Osteocyte (in vitro differentiated cells): ENCODE measurements around the gene C21orf91. TPM values are rescaled to one million over a fixed set of nuclear protein-coding genes. Genes with fewer than 3 reads are reported as not detected.

Source experiments
- DNase-seq: peaks from one replicate; pipeline ENCODE4 v3.0.0; 2021; ENCODE audit warnings: mixed read lengths; ENCODE audit not compliant: unreplicated experiment; ENCODE audit errors: extremely low spot score
- H3K27ac Mint-ChIP-seq: one replicate; pipeline ENCODE4 v1.8.0; 2021; ENCODE audit warnings: mild to moderate bottlenecking, mixed read lengths; ENCODE audit not compliant: unreplicated experiment
- H3K27me3 Mint-ChIP-seq: one replicate; pipeline ENCODE4 v1.8.0; 2021; ENCODE audit warnings: mixed read lengths; ENCODE audit not compliant: unreplicated experiment
- H3K36me3 Mint-ChIP-seq: one replicate; pipeline ENCODE4 v1.8.0; 2021; ENCODE audit warnings: mixed read lengths; ENCODE audit not compliant: unreplicated experiment
- H3K4me1 Mint-ChIP-seq: one replicate; pipeline ENCODE4 v1.8.0; 2021; ENCODE audit warnings: mixed read lengths; ENCODE audit not compliant: unreplicated experiment
- H3K4me3 Mint-ChIP-seq: one replicate; pipeline ENCODE4 v1.8.0; 2021; ENCODE audit warnings: mild to moderate bottlenecking, moderate library complexity, mixed read lengths; ENCODE audit not compliant: unreplicated experiment
- H3K9me3 Mint-ChIP-seq: one replicate; pipeline ENCODE4 v1.8.0; 2021; ENCODE audit warnings: mixed read lengths; ENCODE audit not compliant: unreplicated experiment
- CTCF ChIP-seq: fragments of 200-600 bp; sonication (generic); IDR thresholded peaks from 2 replicates; pipeline ENCODE4 v1.5.0; 2021; ENCODE audit warnings: antibody characterized with exemption, mild to moderate bottlenecking, moderate library complexity
- total RNA-seq: library from RNA; stranded (reverse); gene quantifications from 2 replicates; pipeline ENCODE4 v1.2.1, GENCODE V29; 2021

Gene C21orf91
- total RNA-seq, 1 donor from 2014 or later = 13.0 TPM

- Mint-ChIP-seq H3K36me3 (peaks cover 16% of the 10 kb centered on the region), H3K4me3 (no peak overlapping the region), H3K4me1 (peaks cover 9% of the 10 kb centered on the region), H3K27me3 (no peaks in the 10 kb centered on the region), H3K27ac (no peak overlapping the region), H3K9me3 (no peaks in the 10 kb centered on the region)
- no peak for DNase-seq
- TF ChIP-seq CTCF = no peak
Observed at GRCh38 chr21:17794518-17795145, 24.5 kb downstream of the C21orf91 start.

GRCh38 chr21:17793246-17794123 lies 25.7 kb downstream of the C21orf91 start:
- no peak for DNase-seq
- Mint-ChIP-seq H3K4me3 (peak overlapping the region; percentile 42), H3K9me3 (no peaks in the 10 kb centered on the region), H3K27ac (peak overlapping the region; percentile 23), H3K36me3 (peaks cover 16% of the 10 kb centered on the region), H3K4me1 (peaks cover 9% of the 10 kb centered on the region), H3K27me3 (no peaks in the 10 kb centered on the region)
- no peak for TF ChIP-seq CTCF

GRCh38 chr21:17789656-17790055 lies 29.5 kb downstream of the C21orf91 start:
- Mint-ChIP-seq H3K4me3 (no peak overlapping the region), H3K9me3 (peaks cover 4% of the 10 kb centered on the region), H3K27me3 (no peaks in the 10 kb centered on the region), H3K4me1 (peaks cover 9% of the 10 kb centered on the region), H3K27ac (no peak overlapping the region), H3K36me3 (peaks cover 27% of the 10 kb centered on the region)
- TF ChIP-seq CTCF = no peak
- no peak for DNase-seq

- TF ChIP-seq CTCF = no peak
- Mint-ChIP-seq H3K27ac (no peak overlapping the region), H3K4me1 (peaks cover 8% of the 10 kb centered on the region), H3K36me3 (peaks cover 31% of the 10 kb centered on the region), H3K27me3 (no peaks in the 10 kb centered on the region), H3K4me3 (no peak overlapping the region), H3K9me3 (peaks cover 4% of the 10 kb centered on the region)
- no peak for DNase-seq
Observed at GRCh38 chr21:17789069-17789468, 30.1 kb downstream of the C21orf91 start.

GRCh38 chr21:17786851-17787181 lies 32.3 kb downstream of the C21orf91 start:
- DNase-seq = no peak
- no peak overlapping the region for H3K4me3 Mint-ChIP-seq
- H3K4me1 Mint-ChIP-seq = no peaks in the 10 kb centered on the region
- TF ChIP-seq CTCF = no peak
- H3K9me3 Mint-ChIP-seq = peaks cover 4% of the 10 kb centered on the region
- no peaks in the 10 kb centered on the region for H3K27me3 Mint-ChIP-seq
- H3K27ac Mint-ChIP-seq = no peak overlapping the region
- H3K36me3 Mint-ChIP-seq = peaks cover 25% of the 10 kb centered on the region
